Measurements from ENCODE around the gene BCAR1.

GRCh38 chr16:75228143-75228976 is 23.1 kb downstream of the BCAR1 start:
- no peak for TF ChIP-seq CTCF (IDR thresholded peaks at IDR 0.05)
- no peak for TF ChIP-seq POLR2AphosphoS5 (IDR thresholded peaks at IDR 0.05)
- TF ChIP-seq POLR2A (IDR thresholded peaks at IDR 0.05): no peak

Measured in prostate gland (tissue), 2 donors.